GM06990 (cell line): ENCODE results near the gene RHOH.

Experiments used
- DNase-seq: peaks from one replicate; pipeline ENCODE4 v3.0.0-alpha.2; 2011; ENCODE audit not compliant: insufficient read length; ENCODE audit errors: extremely low read depth
- H3K27me3 ChIP-seq: replicated peaks from 2 replicates; pipeline ENCODE4 v1.6.0; 2011; ENCODE audit warnings: low read length; ENCODE audit not compliant: control insufficient read depth, insufficient read depth
- H3K36me3 ChIP-seq: 2 replicates; pipeline ENCODE4 v1.5.1; 2011; ENCODE audit warnings: low read length; ENCODE audit not compliant: control insufficient read depth, insufficient read depth
- H3K4me3 ChIP-seq: replicated peaks from 2 replicates; pipeline ENCODE4 v1.5.1; 2011; ENCODE audit warnings: low read depth, mild to moderate bottlenecking, control low read depth, low read length
- CTCF ChIP-seq: IDR thresholded peaks from 2 replicates; pipeline ENCODE4 v1.5.1; 2011; ENCODE audit warnings: low read length, control low read depth, mild to moderate bottlenecking, inconsistent platforms; ENCODE audit not compliant: insufficient read depth, poor library complexity, severe bottlenecking

The RHOH gene

GRCh38 chr4:40238008-40238699 is 41.3 kb downstream of the RHOH start:
- Histone ChIP-seq H3K27me3 (no peaks in the 10 kb centered on the region), H3K36me3 (peaks cover 21% of the 10 kb centered on the region), H3K4me3 (no peak overlapping the region)
- DNase-seq: no peak
- no peak for TF ChIP-seq CTCF

GRCh38 chr4:40238700-40239548 is 42.1 kb downstream of the RHOH start:
- Histone ChIP-seq H3K4me3 (no peak overlapping the region), H3K36me3 (peaks cover 28% of the 10 kb centered on the region), H3K27me3 (no peaks in the 10 kb centered on the region)
- DNase-seq: no peak
- TF ChIP-seq CTCF: no peak

GRCh38 chr4:40240040-40240653 is 43.3 kb downstream of the RHOH start:
- no peaks in the 10 kb centered on the region for H3K27me3 ChIP-seq
- H3K36me3 ChIP-seq: peaks cover 31% of the 10 kb centered on the region
- H3K4me3 ChIP-seq: no peak overlapping the region
- no peak for TF ChIP-seq CTCF
- DNase-seq: no peak

GRCh38 chr4:40241026-40241425 is 44.2 kb downstream of the RHOH start:
- Histone ChIP-seq H3K27me3 (no peaks in the 10 kb centered on the region), H3K36me3 (peaks cover 34% of the 10 kb centered on the region), H3K4me3 (no peak overlapping the region)
- no peak for TF ChIP-seq CTCF
- DNase-seq: no peak

- no peak for TF ChIP-seq CTCF
- Histone ChIP-seq H3K4me3 (no peak overlapping the region), H3K27me3 (no peaks in the 10 kb centered on the region), H3K36me3 (peaks cover 36% of the 10 kb centered on the region)
- DNase-seq: no peak
Measured at GRCh38 chr4:40241941-40242340, 45.1 kb downstream of the RHOH start.
